ENCODE measurements around the gene UBL7.

Gene UBL7

DNA sequence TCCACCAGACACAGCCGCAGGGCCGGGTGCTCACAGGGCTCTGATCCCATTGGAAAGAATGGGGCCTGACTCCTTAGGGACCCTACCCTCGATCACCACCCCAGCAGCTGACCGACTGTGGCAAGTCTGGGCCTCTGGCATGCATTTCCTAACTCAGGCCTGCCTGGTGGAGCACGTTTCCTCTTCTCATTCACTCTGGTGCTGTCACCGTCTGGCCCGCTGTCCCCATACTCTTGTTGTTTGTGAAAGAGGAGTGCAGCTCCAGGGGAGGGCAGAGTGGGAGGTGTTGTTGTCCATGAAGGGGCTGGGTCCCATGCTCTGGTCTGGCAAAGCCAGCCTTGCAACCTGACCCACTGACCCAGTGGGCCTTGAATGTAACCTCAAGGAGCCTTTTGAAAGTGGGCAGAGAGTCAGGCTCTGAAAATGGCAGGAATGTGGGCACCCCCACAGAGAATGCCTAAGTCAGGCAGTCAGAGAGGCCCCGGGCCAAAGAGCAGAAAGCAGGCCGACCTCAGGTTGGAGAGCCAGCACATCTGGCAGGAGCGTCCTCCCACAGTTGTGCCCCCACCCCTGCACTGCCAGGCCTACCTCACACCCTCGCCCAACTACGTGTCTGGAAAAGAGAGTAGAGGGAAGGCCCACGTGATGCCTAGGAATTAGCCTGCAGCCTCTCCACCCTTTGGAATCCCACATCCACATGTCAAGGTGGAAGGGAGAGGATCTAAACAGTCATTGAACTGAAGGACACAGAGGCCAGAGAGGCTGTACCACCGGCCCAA, 38.1 kb downstream of the UBL7 start:
- no peak for DNase-seq (ENCODE audit: low read depth)

- no peak for DNase-seq (ENCODE audit: low read depth)
Observed at GRCh38 chr15:74422265-74422651, 38.7 kb downstream of the UBL7 start.

- DNase-seq (ENCODE audit: low read depth), result no peak
Observed at GRCh38 chr15:74421302-74422245, 39.4 kb downstream of the UBL7 start.

DNA sequence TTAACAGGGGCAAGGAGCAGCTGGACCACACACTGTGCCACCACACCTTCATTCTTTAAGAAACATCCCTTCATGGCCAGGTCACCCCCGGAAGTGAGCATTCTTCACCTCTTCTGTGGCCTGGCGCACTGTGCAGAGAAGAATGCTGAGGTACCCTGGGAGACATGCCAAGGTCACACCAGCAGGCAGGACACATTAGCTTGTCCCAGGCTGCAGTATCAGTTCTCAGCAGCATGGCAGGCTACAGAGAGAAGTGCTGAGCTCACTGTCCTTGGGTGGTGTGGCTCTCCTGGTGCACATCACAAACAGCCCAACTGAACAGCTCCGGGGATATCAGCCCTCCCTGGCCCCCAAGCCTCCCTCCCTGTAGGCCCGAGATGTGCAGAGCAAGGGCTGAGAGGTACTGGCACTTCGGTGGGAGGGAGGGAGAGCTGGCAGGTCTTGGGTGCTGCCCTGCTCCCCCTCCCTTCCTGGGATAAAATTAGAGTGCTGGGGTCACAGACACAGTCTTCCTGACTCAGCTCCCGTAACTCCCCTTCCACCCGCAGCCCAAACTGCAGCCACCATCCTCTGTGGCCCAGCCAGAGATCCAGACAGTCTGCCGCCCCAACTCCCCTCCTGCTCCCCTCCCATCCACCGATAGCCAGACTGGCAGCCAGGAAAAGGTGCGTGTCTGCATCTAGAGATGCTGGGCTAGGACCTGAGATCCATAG, 40.6 kb downstream of the UBL7 start:
- no peak for DNase-seq (ENCODE audit: low read depth)

- no peak for DNase-seq (ENCODE audit: low read depth)
Observed at GRCh38 chr15:74419432-74419831, 41.5 kb downstream of the UBL7 start.

DNA sequence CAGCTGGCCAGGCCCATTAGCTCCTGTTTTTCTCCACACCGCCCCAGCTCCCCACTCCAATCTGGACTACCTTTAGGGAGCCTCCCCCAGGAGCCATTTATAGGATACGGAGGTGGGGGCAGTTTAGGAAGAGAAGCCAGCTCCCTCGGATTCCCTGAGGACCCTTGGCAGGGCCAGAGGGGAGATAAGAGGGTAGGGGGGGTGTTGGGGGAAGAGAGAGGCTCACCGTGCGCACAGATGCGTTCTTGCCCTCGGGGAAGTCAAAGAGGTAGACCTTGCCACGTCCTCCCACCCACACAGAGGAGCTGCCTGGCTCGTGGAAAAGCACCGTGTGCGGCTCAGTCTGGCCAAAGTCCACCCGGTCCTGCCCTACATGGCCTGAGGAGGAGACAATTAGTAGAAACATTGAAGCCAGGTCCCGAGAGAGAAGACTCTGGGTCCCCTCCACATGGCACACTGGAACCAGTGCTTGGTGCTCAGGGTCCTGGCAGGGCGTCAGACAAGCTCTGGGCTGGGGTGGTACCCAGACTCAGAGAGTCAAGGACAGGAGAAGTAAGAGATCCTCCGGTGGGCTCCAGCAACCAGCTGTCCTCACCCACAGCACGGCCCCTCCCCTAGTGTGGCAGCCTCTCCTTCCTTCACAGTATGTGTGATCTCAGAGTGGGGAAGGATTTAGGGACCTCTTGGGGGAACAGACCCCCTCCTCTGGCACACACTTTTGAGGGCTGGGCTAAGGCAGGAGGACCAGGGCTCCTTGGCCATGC, 42.2 kb downstream of the UBL7 start:
- no peak for DNase-seq (ENCODE audit: low read depth)

DNA sequence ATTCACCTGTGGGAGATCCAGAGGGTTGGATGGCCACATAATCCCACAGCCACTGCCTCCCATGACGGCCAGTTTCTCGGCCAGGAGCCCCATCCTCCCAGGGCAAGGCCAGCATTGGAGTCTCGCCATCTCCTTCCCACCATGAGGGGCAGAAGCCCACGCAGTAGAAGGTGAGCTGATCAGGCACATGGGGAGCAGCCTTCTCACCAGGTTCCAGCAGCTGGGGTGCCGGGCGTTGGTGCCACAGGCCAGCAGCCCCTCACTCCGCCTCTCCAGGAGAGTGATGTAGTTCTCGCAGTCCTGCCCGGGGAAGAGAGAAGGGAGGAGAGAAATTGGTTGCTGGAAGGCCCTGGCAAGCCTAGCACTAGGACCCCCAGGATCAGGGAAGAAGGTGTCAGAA, 43.3 kb downstream of the UBL7 start:
- DNase-seq (ENCODE audit: low read depth), result no peak

GRCh38 chr15:74417225-74417624, 43.7 kb downstream of the UBL7 start:
- no peak for DNase-seq (ENCODE audit: low read depth)

DNA sequence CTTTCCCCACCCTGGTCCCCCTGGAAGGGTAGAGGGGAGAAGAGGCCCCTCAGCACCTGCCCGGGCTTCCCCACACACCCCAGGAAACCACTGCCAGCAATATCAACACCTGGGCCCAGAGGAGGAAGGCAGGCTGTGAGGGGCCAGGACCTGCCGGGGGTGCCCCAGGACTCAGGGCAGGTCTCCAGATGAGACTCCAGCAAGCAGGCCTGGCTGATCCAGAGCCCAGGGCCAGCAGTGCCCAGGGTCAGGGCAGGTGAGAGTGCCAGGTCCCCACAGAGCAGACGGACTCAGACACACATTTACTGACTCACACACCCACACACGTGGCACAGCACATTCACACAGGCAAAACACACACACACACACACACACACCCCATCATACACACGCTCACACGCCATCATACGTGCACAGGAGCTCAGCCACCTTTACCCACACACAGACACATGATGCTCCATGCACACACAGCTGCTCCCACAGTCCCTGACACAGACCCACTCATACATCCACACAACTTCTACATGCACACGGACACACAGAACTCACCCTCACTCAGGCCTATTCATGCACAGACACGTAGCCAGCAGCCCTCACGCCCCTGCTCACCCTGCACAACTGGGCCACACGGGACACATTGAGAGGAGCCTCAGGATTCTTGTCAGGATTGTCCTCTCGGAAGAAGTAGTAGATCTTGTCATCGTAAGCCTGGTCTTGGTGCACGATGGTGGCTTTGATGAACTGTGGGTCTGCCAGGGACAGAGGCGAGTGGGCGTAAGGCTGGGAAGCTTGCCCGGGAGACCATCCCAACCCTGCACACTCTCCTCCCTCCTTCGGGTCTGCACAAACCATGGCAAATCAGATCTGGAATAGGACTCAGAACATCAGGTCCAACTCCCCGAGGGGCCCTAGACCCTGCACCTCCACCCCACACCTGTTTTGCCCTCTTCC, 44.7 kb downstream of the UBL7 start:
- DNase-seq (ENCODE audit: low read depth), result no peak

DNA sequence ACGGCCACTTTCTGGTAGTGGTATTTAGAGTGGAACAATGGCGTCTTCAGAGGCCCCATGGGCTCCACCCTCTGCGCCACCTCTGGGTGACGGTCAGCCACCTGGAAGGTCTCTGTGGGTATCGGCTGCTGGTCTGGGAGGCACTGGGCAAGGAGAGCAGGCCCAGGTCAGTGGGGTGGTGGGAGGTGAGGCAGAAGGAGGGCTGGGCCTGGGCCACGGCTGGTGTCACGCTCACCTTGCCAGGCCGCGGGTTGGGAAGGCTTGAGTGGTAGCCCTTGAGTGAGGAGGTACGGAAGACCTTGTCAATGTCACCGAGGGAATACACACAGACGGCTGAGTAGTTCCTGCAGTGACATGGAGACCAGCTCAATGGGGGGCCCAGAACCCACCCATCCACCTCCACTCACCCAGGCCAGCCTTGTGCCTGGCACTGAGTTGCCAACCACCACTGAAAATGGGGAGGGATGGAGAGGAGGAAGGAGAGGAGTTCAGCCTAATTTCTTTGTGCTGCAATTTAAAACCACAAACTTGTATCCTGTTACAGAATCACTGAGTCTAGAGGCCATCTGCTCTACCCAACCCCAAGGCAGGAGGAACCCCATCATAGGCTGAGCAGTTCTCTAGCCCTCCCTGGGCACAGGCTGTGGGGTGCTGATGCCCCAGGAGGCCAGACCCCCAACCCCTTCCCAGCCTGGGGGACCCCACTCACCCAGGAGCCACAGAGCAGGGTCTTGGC, 46.2 kb downstream of the UBL7 start:
- DNase-seq (ENCODE audit: low read depth), result no peak

GRCh38 chr15:74414081-74414580, 46.8 kb downstream of the UBL7 start:
- no peak for DNase-seq (ENCODE audit: low read depth)

- no peak for DNase-seq (ENCODE audit: low read depth)
Observed at GRCh38 chr15:74413350-74414080, 47.4 kb downstream of the UBL7 start.

- no peak for DNase-seq (ENCODE audit: low read depth)
Observed at GRCh38 chr15:74412159-74412558, 48.8 kb downstream of the UBL7 start.

GRCh38 chr15:74411686-74412085, 49.3 kb downstream of the UBL7 start:
- DNase-seq (ENCODE audit: low read depth), result no peak

DNA sequence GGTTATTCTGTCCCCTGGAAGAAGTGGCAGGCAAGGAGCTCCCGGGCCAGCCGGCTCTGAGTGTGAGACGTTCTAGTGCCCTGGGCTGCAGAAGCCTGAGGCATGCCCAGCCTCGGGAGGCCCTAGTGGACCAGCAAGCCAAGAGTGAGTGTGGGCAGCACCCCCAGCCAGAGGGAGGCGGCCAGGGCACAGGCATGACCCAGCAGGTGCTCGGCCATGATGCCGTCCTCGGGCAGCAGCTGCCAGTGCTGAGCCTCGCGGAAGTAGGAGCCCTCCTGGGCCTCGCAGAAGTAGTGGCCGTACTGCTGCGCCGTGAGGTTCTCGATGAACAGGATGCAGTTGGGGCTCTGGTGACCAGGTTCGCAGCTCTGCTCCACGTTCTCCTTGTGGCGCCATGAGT, 50.5 kb downstream of the UBL7 start:
- no peak for DNase-seq (ENCODE audit: low read depth)

DNA sequence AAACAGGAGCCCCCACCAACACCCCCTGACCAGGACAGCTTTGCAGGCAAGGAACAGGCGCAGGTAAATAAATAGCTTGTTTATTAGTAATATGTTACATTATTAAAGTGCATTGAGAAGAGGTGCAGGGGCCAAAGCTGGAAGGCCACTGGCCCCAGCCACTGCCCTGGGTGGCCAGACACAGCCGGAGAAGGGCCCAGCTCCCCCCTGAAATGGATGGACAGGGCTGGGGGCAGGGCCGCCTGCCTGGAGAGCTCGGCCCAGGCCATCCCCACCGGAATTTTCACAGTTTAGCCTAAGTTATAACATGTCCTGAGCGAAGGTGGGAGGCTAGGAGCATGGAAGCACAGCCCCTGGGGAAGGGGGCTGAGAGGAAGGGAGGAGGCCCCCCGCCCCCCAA, 51.7 kb downstream of the UBL7 start:
- no peak for DNase-seq (ENCODE audit: low read depth)

- DNase-seq (ENCODE audit: low read depth), result no peak
Observed at GRCh38 chr15:74408815-74409214, 52.1 kb downstream of the UBL7 start.

- no peak for DNase-seq (ENCODE audit: low read depth)
Observed at GRCh38 chr15:74408385-74408784, 52.6 kb downstream of the UBL7 start.

Data from T-helper 22 cell (primary cell).